Naive B cell (primary cell): ENCODE measurements around the gene RHOXF2B. TPM values are rescaled to one million over a fixed set of nuclear protein-coding genes. Genes with fewer than 3 reads are reported as not detected.
"Not testable (repeated sequence)": the region's sequence is repeated elsewhere in the genome, so short reads cannot be mapped to it uniquely, and the experiment has no call there.

Experiments
- ATAC-seq, 2 donors: fragments of 150-1000 bp; cut with Tn5 transposase; 2 replicates each; pipeline ENCODE4 v1.10.0; 2021; ENCODE audit warnings: low read depth in 2 of 2, mild to moderate bottlenecking in 2 of 2, moderate library complexity in 2 of 2
- DNase-seq: peaks from one replicate; pipeline ENCODE4 v3.0.0; 2022
- H3K27ac Mint-ChIP-seq, 6 donors: one replicate each; pipeline ENCODE4 v1.8.0; 2020 to 2022; ENCODE audit warnings: mild to moderate bottlenecking in 6 of 6, mixed read lengths in 6 of 6, moderate library complexity in 5 of 6, inconsistent platforms in 2 of 6
- H3K27me3 Mint-ChIP-seq, 3 donors: one replicate each; pipeline ENCODE4 v1.8.0; 2021 to 2022; ENCODE audit warnings: mixed read lengths in 3 of 3, mild to moderate bottlenecking in 1 of 3
- H3K36me3 Mint-ChIP-seq, 2 donors: one replicate each; pipeline ENCODE4 v1.8.0; 2020 to 2022; ENCODE audit warnings: mixed read lengths in 2 of 2, inconsistent platforms in 1 of 2, mild to moderate bottlenecking in 1 of 2
- H3K4me1 Mint-ChIP-seq, 3 donors: one replicate each; pipeline ENCODE4 v1.8.0; 2020 to 2022; ENCODE audit warnings: mixed read lengths in 3 of 3, inconsistent platforms in 1 of 3, mild to moderate bottlenecking in 1 of 3, moderate library complexity in 1 of 3
- H3K4me3 Mint-ChIP-seq, 8 donors: one replicate each; pipeline ENCODE4 v1.8.0; 2020 to 2022; ENCODE audit warnings: mild to moderate bottlenecking in 8 of 8, mixed read lengths in 8 of 8, moderate library complexity in 8 of 8, inconsistent platforms in 2 of 8
- H3K9me3 Mint-ChIP-seq, 7 donors: one replicate each; pipeline ENCODE4 v1.8.0; 2020 to 2022; ENCODE audit warnings: mixed read lengths in 7 of 7, mild to moderate bottlenecking in 5 of 7, inconsistent platforms in 2 of 7, moderate library complexity in 1 of 7
- polyA plus RNA-seq, 6 donors: library from polyadenylated mRNA; unstranded; fragments of 300-500 nt; fragmentation: Illumina TruSeq; gene quantifications; one replicate each; pipeline ENCODE4 v1.2.3, GENCODE V29; 2021; ENCODE audit warnings: low read depth in 6 of 6

Gene RHOXF2B
- polyA plus RNA-seq: under 1 TPM in 1 of 6 donors, not detected in 5; 0.10 TPM

- not testable (repeated sequence) for H3K4me1 Mint-ChIP-seq, H3K27me3 Mint-ChIP-seq, ATAC-seq, DNase-seq, H3K27ac Mint-ChIP-seq, H3K9me3 Mint-ChIP-seq, H3K4me3 Mint-ChIP-seq, H3K36me3 Mint-ChIP-seq
Measured at GRCh38 chrX:120077590-120077989, at the start of gene RHOXF2B. Gene RHOXF2B (minus strand): TSS chrX:120077690. CDS start chrX:120077552, 138 bp downstream.

GRCh38 chrX:120125444-120125843 lies 48.0 kb upstream of the RHOXF2B start:
- H3K36me3 Mint-ChIP-seq: no peaks in the 10 kb centered on the region
- H3K4me3 Mint-ChIP-seq: no peak overlapping the region
- no peak for ATAC-seq
- no peak for DNase-seq
- H3K9me3 Mint-ChIP-seq: peaks cover 0 to 3% (median 0%) of the 10 kb centered on the region in 7 donors
- peak overlapping the region in 1 of 6 donors; percentile 24 for H3K27ac Mint-ChIP-seq
- H3K4me1 Mint-ChIP-seq: peaks cover 0 to 4% (median 0%) of the 10 kb centered on the region in 3 donors
- H3K27me3 Mint-ChIP-seq: no peaks in the 10 kb centered on the region

- H3K27ac Mint-ChIP-seq: peak overlapping the region in 1 of 6 donors; percentile 77
- no peaks in the 10 kb centered on the region for H3K4me1 Mint-ChIP-seq
- H3K9me3 Mint-ChIP-seq: peaks cover 0 to 3% (median 0%) of the 10 kb centered on the region in 7 donors
- no peak overlapping the region for H3K4me3 Mint-ChIP-seq
- DNase-seq: no peak
- ATAC-seq: no peak
- H3K36me3 Mint-ChIP-seq: no peaks in the 10 kb centered on the region
- H3K27me3 Mint-ChIP-seq: no peaks in the 10 kb centered on the region
Measured at GRCh38 chrX:120120223-120120622, 42.7 kb upstream of the RHOXF2B start.

GRCh38 chrX:120115438-120115963 lies 38.0 kb upstream of the RHOXF2B start, which contains the start of gene RHOXF1:
Gene RHOXF1 (minus strand): TSS chrX:120115913. CDS start chrX:120115862, 51 bp downstream.
- Mint-ChIP-seq H3K36me3 (no peaks in the 10 kb centered on the region), H3K4me1 (no peaks in the 10 kb centered on the region), H3K4me3 (no peak within 1 kb of the TSS), H3K27ac (no peak within 1 kb of the TSS), H3K27me3 (peaks cover 0 to 8% (median 0%) of the 10 kb centered on the region in 3 donors), H3K9me3 (peaks cover 0 to 4% (median 0%) of the 10 kb centered on the region in 7 donors)
- DNase-seq (no peak), ATAC-seq (no peak)

GRCh38 chrX:120111611-120112010 lies 34.1 kb upstream of the RHOXF2B start:
- no peaks in the 10 kb centered on the region for H3K4me1 Mint-ChIP-seq
- no peak overlapping the region for H3K27ac Mint-ChIP-seq
- no peak overlapping the region for H3K4me3 Mint-ChIP-seq
- peaks cover 0 to 8% (median 0%) of the 10 kb centered on the region in 3 donors for H3K27me3 Mint-ChIP-seq
- no peaks in the 10 kb centered on the region for H3K36me3 Mint-ChIP-seq
- ATAC-seq: no peak
- DNase-seq: no peak
- H3K9me3 Mint-ChIP-seq: peaks cover 0 to 17% (median 2%) of the 10 kb centered on the region in 7 donors

- ATAC-seq: no peak
- DNase-seq: no peak
- peaks cover 0 to 16% (median 0%) of the 10 kb centered on the region in 3 donors for H3K27me3 Mint-ChIP-seq
- H3K9me3 Mint-ChIP-seq: peaks cover 0 to 39% (median 10%) of the 10 kb centered on the region in 7 donors
- H3K36me3 Mint-ChIP-seq: peaks cover 0 to 5% of the 10 kb centered on the region in 2 donors
- H3K4me3 Mint-ChIP-seq: no peak overlapping the region
- H3K4me1 Mint-ChIP-seq: no peaks in the 10 kb centered on the region
- no peak overlapping the region for H3K27ac Mint-ChIP-seq
Measured at GRCh38 chrX:120109378-120109777, 31.9 kb upstream of the RHOXF2B start.

- not testable (repeated sequence) for H3K4me3 Mint-ChIP-seq, DNase-seq, H3K27ac Mint-ChIP-seq, H3K27me3 Mint-ChIP-seq, H3K4me1 Mint-ChIP-seq, ATAC-seq
- Mint-ChIP-seq H3K9me3 (peaks cover 0 to 86% (median 44%) of the 10 kb centered on the region in 7 donors), H3K36me3 (peaks cover 5 to 20% of the 10 kb centered on the region in 2 donors)
Measured at GRCh38 chrX:120104707-120105106, 27.2 kb upstream of the RHOXF2B start.

- peaks cover 0 to 11% (median 0%) of the 10 kb centered on the region in 3 donors for H3K27me3 Mint-ChIP-seq
- peaks cover 0 to 77% (median 37%) of the 10 kb centered on the region in 7 donors for H3K9me3 Mint-ChIP-seq
- not testable (repeated sequence) for H3K4me1 Mint-ChIP-seq, H3K27ac Mint-ChIP-seq, H3K4me3 Mint-ChIP-seq, ATAC-seq, DNase-seq
- H3K36me3 Mint-ChIP-seq: peaks cover 5 to 20% of the 10 kb centered on the region in 2 donors
Measured at GRCh38 chrX:120101057-120101456, 23.6 kb upstream of the RHOXF2B start.

GRCh38 chrX:120090208-120090607 lies 12.7 kb upstream of the RHOXF2B start:
- DNase-seq: no peak
- ATAC-seq: no peak
- H3K4me1 Mint-ChIP-seq: no peaks in the 10 kb centered on the region
- peaks cover 0 to 2% (median 0%) of the 10 kb centered on the region in 7 donors for H3K9me3 Mint-ChIP-seq
- H3K27me3 Mint-ChIP-seq: peaks cover 0 to 20% (median 3%) of the 10 kb centered on the region in 3 donors
- H3K4me3 Mint-ChIP-seq: no peak overlapping the region
- H3K36me3 Mint-ChIP-seq: no peaks in the 10 kb centered on the region
- no peak overlapping the region for H3K27ac Mint-ChIP-seq

GRCh38 chrX:120087289-120088017 lies 10.0 kb upstream of the RHOXF2B start:
- Mint-ChIP-seq H3K4me3 (no peak overlapping the region), H3K36me3 (no peaks in the 10 kb centered on the region), H3K4me1 (no peaks in the 10 kb centered on the region), H3K27me3 (peaks cover 0 to 20% (median 3%) of the 10 kb centered on the region in 3 donors), H3K27ac (peak overlapping the region in 2 of 6 donors; percentile 18 to 58), H3K9me3 (no peaks in the 10 kb centered on the region)
- no peak for DNase-seq
- no peak for ATAC-seq

- not testable (repeated sequence) for H3K27ac Mint-ChIP-seq, H3K36me3 Mint-ChIP-seq, H3K4me1 Mint-ChIP-seq
Measured at GRCh38 chrX:120085553-120086185, 8.2 kb upstream of the RHOXF2B start.

GRCh38 chrX:120066169-120066568 lies 11.3 kb downstream of the RHOXF2B start:
- H3K27me3 Mint-ChIP-seq, DNase-seq, H3K27ac Mint-ChIP-seq, H3K9me3 Mint-ChIP-seq, H3K4me3 Mint-ChIP-seq, H3K36me3 Mint-ChIP-seq, H3K4me1 Mint-ChIP-seq, ATAC-seq: not testable (repeated sequence)

More at GRCh38 chrX:120085553-120086185, 8.2 kb upstream of the RHOXF2B start:
- ATAC-seq, H3K4me3 Mint-ChIP-seq, DNase-seq, H3K9me3 Mint-ChIP-seq: not testable (repeated sequence)
- H3K27me3 Mint-ChIP-seq: peaks cover 0 to 17% (median 3%) of the 10 kb centered on the region in 3 donors

- H3K9me3 Mint-ChIP-seq, H3K4me3 Mint-ChIP-seq, H3K27ac Mint-ChIP-seq, H3K4me1 Mint-ChIP-seq, H3K36me3 Mint-ChIP-seq, ATAC-seq, DNase-seq, H3K27me3 Mint-ChIP-seq: not testable (repeated sequence)
Measured at GRCh38 chrX:120042712-120043111, 34.8 kb downstream of the RHOXF2B start.
